Keratinocyte (primary cell): Measurements from ENCODE around the gene RRAD.

Experiments
- EZH2 ChIP-seq: IDR thresholded peaks from one replicate; pipeline ENCODE4 v1.6.1; 2012; ENCODE audit warnings: inconsistent platforms, mild to moderate bottlenecking, low read length, moderate library complexity
- TF ChIP-seq, protein P1 (sequence below), 3 experiments: IDR thresholded peaks in 1 of 3; conservative IDR thresholded peaks in 1 of 3; optimal IDR thresholded peaks in 1 of 3; 2 replicates in 2 of 3; 3 replicates in 1 of 3; pipeline versions ENCODE3 to v1.5.1; 2011; ENCODE audit warnings: low read length in 3 of 3, mild to moderate bottlenecking in 3 of 3, moderate library complexity in 2 of 3, control low read depth in 1 of 3, inconsistent platforms in 1 of 3; ENCODE audit not compliant: insufficient read depth in 2 of 3; ENCODE audit errors: extremely low read depth in 1 of 3

DNA sequence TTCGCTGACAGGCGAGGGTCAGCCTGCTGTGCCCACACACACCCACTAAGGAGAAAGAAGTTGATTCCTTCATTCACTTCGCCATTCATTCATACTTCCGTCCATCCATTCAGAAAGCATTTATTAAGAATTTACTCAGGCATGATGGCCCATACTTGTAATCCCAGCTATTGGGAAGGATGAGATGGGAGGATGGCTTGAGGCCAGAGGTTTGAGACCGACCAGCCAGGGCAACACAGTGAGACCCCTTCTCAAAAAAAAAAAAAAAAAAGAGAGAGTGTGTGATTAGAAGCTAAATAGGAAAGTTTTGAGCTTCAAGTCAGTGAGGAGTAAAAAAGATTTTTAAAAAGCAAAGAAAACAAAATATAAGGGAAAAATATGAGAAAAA, 18.7 kb upstream of the RRAD start:
- TF ChIP-seq, protein P1, sequence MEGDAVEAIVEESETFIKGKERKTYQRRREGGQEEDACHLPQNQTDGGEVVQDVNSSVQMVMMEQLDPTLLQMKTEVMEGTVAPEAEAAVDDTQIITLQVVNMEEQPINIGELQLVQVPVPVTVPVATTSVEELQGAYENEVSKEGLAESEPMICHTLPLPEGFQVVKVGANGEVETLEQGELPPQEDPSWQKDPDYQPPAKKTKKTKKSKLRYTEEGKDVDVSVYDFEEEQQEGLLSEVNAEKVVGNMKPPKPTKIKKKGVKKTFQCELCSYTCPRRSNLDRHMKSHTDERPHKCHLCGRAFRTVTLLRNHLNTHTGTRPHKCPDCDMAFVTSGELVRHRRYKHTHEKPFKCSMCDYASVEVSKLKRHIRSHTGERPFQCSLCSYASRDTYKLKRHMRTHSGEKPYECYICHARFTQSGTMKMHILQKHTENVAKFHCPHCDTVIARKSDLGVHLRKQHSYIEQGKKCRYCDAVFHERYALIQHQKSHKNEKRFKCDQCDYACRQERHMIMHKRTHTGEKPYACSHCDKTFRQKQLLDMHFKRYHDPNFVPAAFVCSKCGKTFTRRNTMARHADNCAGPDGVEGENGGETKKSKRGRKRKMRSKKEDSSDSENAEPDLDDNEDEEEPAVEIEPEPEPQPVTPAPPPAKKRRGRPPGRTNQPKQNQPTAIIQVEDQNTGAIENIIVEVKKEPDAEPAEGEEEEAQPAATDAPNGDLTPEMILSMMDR (optimal IDR thresholded peaks at IDR 0.05 in 1 of 3, IDR thresholded peaks at IDR 0.05 in 1 of 3, conservative IDR thresholded peaks at IDR 0.05 in 1 of 3; ENCODE audit: extremely low read depth in 1 of 3, insufficient read depth in 2 of 3, low read length in 3 of 3): no peak
- TF ChIP-seq EZH2: no peak
